Measurements from ENCODE around the gene ZNF697.

ZNF697 gene

DNA sequence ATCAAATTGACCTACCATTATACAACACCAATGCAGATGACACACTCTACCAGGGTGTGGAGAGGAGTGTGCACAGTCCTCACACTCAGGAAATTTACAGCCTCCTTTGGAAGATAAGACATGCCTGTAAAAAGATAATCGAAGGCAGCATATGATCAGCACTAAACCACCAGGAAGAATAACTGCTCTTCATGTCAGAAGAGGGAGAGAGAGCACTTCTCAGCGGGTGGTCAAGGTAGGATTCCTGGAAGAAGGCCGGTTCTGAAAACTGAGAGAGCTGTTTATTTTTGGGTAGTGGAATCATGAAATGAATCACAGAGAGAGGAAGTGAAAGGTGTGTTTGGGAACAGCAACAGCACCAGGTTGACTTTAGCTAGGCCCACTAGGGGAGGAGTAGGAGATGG lies 14.0 kb upstream of the ZNF697 start:
- no peak for DNase-seq (ENCODE audit: low read depth, low spot score)

DNA sequence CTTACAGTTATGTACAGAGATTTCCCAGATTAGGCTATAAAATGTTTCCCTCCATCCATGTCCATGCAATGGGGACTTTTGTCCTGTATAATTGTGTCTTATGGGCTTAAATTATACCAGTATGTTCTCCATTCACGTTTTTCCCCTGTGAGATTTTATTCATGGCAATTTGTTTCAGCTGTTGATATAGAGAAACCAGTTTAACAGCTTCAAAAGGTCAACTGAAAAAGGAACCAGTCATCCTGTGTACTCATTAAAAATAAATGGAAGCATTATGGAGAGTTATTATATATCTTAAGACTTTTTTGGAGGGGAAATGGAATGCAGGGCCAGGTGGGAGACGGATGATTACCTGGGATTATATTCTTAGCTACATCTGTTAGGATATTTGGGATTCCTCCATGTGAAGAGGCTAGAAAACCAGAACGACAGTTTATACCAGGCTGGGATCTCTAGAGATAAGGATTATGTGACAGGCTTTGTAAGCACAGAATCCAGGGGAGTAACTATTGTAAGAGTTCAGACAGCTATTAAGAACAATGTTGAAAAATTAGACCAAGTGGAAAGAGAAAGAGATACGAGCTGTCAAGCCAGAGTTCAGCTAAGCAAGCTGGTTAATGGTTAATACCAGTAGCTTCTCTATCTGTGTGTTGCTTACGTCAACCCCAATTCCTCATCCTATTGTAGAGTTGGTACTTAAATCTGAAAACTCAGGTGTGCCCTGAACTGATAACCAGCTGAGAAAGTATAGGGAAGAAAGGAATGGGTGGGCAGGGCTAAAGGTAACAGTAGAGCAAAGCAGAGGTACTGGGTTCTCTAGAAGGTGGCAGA lies 12.4 kb upstream of the ZNF697 start:
- DNase-seq (ENCODE audit: low read depth, low spot score): no peak

DNA sequence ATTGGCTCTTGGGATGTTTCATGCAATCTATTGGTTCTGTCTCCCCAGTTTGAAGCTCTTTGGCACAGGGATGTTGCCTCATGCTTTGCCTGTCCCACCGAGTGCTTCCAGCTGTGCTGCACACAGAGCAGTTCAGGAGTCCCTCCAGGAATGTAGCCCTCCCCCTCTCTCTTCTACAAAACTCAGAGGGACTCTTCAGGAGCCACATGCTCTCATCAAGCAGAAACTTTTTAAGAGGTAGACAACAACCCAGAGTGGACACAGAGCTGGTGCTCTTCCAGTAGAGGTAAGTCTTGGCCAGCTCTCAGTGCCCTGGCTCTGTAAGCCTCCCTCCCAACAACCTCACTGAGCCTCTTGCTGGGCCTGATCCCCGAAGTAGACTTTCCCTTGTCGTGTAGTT lies 11.6 kb upstream of the ZNF697 start:
- DNase-seq (ENCODE audit: low read depth, low spot score): no peak

DNA sequence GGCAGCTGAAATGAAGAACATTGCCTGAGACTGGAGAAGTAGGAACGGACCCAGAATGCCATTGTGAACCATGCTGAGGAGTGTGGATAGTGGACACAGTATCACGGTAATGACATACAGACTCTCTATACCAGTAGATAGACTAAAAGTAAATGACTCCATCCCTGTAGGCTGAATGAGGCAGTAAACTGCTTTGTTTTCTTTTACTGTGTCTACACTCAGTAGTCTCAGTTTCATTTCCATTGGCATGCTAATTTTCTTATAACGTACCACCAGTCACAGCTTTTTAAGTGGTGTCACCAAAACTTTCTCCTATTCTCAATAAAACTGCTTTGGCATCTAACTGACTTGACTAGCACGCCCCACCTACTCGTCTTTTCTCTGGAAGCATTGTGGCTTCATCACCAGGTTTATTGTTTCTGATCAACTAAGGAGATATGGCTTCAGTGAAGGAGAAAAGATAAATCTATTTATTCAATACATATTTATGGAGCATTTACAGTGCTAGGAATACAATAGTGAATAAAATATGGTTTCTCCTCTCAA lies 8.4 kb upstream of the ZNF697 start:
- DNase-seq (ENCODE audit: low read depth, low spot score): no peak

DNA sequence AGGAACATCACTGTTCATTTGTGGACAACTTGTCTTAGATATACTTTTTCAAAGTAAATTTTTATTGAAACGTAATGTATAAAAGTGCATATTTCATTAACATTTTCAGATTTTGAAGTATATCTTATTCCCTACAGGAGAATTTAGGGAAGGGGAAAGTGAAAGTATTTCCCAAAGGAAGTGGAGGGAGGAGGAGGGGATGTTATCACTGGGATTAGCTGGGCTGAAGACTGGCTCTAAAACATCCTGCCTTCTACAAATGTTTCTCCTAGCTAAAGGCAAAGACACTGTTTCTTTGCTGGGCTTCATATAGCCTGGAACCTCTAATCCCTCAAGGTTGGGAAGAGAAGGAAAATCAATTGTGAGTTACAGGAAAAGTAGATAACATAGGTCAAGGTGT lies 7.1 kb upstream of the ZNF697 start:
- no peak for DNase-seq (ENCODE audit: low read depth, low spot score)

DNA sequence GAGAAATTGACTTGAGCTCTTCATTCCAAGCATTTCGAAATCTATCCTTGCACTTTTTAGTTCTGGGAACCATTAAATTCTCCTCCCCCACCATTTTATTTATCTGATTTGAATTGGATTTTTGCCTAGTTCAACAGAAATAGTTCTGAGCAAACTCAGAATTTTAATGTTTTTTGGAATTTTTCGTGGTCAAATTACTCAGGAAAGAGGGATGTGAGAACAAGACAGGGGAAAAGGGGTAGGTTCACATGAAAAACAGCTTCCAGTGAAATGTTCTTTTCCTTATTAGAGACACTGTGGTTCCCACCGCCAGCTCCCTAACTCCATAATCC lies 5.7 kb upstream of the ZNF697 start:
- DNase-seq (ENCODE audit: low read depth, low spot score): no peak

DNA sequence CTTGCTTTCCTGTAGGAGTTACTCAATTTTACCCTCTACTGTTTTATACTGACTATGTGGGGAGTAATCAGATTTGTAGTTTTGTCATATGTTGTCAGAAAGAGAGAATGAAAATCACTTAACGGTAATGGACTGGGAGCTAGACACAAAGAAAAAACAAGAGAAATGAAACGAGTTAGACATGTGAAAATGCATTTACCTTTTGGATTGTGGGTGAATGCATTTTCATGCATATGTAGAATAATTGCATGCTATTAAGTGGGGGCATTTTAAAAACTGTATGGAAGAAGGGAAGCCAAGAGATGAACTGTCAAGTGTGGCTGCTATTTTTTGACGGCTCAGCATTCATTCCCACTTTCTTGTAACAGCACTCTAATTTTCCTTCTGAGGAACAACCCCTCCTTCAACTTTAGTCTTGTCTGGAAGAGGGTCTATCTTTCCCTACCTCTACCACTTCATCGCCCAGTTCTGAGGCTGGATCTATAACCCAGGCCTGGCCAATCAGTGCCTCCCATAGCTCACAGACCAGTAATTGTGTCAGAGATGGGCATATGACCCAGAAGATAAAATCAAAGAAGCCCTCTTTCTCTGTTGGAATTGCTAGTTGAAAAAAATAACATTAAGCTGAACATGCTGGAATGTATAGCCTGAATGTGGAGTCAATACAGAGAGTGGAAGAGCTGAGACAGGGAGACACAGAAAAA lies 5.2 kb upstream of the ZNF697 start:
- DNase-seq (ENCODE audit: low read depth, low spot score): no peak

DNA sequence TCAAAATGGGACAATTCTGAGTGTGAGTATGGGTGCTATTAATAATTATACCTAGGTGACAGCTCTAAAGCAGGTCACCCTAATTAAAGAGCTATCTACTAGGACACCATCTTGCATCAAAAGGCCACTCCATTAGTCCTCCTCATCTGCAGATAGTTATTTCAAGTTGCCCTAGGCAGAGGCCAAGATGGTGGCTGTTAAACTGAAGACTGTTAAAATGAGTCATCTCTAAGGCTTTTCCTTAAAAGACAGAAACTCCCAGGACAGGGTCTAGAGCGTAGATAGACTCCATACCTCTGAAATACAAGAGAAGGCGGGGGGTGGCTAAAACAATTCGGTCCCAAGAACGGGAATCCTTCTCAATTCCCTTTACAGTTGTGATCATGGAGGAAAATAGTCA lies 4.5 kb upstream of the ZNF697 start:
- DNase-seq (ENCODE audit: low read depth, low spot score): no peak

DNA sequence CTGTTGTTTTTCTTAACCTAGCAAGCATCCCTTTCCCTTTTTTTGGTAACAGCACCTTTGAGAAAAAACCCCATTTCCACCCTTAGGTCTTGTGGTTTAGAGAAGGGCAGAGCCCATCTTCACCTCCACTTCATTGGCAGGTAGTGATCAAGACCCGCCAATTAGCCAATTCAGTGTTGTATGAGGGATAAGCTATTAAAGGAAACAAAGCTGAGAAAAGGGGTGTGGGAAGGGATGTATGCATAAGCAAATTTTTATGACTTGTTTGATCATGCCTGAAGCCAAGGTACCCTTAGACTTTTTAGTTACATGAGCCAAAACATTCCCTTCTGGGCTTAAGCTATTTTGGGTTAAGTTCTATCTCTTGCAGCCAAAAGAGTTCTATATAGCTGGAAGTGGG lies 3.6 kb upstream of the ZNF697 start:
- no peak for DNase-seq (ENCODE audit: low read depth, low spot score)

DNA sequence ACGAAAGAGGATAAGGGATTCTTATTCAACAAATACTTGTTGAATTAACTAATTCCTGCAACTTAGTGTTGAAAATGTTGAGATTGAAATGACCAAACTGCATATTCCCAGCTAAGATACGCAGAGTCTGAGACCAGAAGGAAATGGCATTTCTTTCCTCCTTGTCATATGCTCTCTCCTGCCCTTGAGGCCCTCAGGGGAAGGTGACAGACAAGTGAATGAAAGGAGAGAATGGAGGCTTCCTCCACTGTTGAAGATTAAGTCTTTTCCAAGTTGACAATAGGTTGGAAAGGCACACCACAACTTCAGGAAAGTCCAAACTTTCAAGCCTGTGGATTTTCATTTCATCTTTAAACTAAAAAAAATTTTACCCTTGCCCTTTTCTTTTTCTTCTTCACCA lies 3.1 kb upstream of the ZNF697 start:
- no peak for DNase-seq (ENCODE audit: low read depth, low spot score)

DNA sequence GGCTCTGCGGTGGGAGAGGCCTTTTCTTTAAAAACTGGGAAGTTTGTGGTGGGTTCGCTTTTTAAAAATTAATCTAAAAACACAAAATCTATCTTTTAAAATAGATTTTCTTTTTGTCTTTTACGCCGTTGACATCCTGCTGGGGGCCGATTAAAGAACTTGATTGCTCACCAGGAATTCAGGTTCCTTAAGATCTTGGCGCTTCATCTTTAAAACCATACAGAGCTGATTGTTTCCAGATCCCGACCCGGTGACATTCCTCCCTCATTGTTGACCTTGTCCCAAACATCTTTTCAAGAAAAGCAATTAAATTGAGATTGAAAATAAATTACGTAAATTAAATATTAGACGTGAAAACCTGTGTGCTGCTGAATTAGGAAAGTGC lies 546 bp upstream of the ZNF697 start:
- DNase-seq (ENCODE audit: low read depth, low spot score): no peak

DNA sequence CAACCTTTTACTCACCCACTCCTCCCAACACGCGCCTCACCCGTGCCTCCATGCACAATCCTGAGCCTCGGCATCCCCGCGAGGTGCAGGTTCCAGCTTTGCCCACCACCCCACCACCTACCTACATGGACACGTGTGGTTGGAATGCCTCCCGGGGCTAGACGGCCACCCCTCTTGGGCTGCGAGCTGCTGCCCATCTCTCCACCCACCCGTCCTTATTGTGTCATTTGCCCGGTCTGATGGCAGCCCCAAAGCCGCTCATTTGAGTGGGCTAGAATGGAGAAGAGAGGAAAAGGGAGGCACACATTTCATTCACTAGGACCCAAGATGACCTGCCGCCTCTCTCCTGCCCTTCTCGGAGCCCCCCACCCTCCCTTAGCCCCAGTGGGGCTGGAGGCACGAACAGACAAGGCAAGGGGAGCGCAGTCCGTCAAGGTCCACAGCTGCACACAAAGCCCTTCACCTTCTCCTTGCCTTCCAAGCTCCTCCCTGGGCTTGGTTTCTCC lies 785 bp downstream of the ZNF697 start:
- DNase-seq (ENCODE audit: low read depth, low spot score): no peak

DNA sequence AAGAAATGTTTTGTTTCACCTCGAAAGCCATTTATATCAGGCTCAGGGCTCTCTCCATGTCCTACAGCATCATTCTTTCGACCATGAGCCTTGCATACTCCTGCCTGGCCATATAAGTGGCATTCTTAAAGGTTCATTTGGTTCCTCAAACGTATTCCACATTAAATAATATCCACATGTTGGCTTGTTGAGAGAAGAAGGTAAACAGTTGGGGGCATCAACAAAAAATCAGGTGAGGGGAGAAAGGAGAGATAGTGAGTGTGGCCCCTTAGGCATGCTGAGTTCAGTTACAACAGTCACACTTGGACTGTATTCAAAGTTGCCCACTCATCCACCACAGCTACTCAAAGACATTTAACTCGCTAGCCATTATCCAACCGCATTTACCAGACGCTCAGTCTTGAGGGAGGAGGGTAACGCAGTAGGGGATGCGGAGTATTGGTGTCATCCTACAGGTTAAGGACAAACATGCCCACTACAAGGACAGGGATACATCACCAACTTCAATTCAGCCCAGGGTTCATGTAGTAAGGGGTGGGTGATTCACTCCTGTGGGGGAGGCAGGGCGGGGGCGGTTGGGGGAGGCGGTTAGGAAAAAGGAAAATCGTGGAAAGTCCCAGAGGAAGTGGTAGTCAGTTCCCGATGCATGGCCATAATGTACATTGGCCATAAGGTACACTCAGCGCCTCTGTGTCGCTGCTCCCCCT lies 1.4 kb downstream of the ZNF697 start:
- DNase-seq (ENCODE audit: low read depth, low spot score): no peak

DNA sequence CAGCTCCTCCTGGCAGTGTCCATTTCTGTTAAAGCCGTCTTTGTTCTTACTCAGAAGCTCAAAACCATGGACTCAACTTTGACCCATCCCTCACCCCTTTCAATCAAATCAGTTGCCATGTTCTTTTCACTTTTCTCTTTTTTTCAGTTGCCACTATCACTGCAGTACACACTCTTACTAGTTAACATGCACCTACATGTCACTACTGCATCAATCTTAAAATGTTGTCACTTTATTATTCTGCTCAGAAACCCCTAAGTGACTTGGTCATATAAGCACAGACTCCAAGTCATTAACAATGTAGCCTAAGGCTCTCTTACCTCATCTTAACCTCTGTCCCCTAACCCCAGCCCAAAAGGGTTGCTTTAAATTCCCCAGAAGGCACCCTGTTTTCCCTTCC lies 9.0 kb downstream of the ZNF697 start:
- no peak for DNase-seq (ENCODE audit: low read depth, low spot score)

DNA sequence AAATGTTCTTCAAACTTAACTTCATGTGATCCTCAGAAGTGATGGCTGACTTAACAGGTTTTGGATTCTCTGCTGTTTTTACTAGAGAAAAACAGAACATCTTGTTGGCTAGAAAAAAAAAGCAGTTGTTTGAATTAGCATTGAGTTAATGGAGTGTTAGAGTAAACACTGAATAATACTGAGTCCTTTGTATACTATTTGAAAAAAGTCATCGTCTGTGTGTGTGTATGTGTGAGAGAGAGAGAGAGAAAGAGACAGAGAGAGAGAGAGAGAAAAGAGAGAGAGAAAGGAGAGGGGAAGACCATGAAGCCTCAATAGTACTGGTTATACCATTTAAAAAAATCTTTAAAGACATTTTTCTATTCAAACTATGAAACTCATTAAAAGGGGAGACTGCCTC lies 10.4 kb downstream of the ZNF697 start:
- DNase-seq (ENCODE audit: low read depth, low spot score): no peak

DNA sequence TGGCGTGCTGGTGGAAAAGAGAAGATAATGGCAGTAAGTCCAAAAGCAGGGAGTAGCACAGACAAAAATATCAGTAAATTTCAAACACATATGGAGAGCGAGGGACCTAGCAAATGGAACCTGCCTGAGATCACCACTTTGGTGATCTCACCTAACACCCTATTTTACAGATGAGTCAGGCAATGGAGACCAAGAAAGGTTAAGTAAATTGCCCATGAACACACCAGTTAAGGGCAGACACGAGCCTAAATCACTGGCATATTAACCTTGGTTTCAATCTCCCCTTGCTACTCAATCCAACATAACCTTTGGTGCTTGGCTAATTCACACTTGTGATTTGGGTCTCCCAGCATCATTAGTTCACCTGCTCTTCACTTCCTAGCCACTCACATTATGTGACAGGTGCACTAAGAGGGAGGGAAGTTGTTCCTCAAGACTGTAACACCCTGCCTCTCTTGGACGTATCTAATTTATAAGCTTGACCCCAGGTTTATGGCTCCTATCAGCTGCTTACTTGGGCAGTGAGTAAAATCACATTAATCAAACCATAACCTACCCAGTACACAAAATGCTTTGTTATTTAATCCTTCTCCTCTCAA lies 11.5 kb downstream of the ZNF697 start:
- DNase-seq (ENCODE audit: low read depth, low spot score): no peak

DNA sequence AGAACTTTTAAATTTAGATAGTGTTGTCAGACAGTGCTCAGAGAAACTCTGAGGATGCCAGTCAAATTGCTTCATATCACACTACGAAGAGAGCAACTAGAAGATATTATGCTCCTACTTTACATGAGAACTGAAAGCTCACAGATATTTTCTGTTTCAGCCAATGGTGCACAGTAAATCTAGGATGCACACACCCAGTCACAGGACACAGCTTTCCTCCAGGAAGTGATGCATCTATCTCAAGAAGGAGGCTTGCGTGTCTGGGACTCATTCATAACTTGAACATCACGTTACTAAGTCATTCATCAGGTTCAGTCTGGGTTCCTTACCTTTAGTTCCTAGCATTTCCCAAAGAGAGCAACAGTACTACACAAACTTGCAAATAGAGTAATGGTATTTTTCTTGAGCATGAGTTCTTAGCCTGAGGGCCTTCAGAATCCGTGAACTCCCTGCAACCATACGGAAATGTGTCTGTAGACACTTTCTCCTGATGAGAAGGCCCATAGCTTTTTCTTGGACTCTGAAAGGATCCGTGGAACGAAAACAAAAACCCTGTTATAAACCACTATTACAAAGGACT lies 12.2 kb downstream of the ZNF697 start:
- no peak for DNase-seq (ENCODE audit: low read depth, low spot score)

DNA sequence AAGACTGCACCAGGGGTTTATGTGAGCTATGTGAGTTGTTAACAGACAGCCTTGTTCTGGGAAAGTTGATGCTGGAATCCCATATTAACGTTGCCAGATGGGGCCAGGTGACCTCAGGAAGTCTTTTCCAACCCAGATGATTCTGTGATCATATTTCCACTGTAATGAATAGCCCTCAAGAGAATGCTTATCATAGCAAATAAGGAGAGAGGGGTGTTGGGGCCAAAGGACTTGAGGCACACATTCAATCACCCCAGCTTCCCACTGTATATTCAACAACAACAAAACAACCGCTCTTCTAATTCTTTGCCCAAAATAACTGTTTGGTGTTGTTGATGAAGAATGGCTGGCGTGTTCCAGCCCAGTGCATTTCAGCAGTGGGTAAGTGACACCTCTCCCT lies 14.1 kb downstream of the ZNF697 start:
- no peak for DNase-seq (ENCODE audit: low read depth, low spot score)

DNA sequence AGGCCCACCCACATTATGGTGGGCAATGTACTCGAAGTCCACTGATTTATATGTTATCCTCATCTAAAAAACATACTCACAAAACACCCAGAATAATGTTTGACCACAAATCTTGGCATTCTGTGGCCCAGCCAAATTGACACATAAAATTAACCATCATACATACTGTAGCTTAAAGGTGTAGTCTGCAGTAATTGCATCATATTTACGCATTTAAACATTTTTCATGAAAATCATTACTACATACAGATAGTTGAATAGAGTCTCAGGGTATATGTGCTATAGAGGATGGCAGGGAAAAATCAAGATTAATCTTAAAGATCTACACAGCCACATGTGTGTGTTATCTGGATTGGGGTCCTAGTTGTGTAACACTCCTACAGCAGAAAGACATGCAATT lies 14.5 kb downstream of the ZNF697 start:
- no peak for DNase-seq (ENCODE audit: low read depth, low spot score)

DNA sequence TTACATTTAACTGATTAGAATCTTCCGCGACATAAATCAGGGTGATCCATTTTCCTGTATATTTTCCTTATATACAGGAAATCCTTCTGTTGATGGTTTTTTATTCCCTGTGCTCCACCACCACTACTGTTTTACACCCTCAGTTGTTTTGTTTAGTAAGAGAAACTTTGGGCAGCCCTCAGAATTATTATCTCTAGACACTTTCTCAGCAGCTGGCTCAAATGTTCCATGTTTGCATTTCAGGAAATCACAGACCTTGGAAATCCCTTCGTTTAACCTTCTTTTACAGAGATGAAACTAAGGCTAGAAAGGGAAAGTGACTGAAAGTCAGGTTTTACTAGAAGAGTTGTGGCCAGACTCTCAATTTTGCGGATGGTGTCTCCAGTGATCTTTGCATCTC lies 15.2 kb downstream of the ZNF697 start:
- no peak for DNase-seq (ENCODE audit: low read depth, low spot score)

DNA sequence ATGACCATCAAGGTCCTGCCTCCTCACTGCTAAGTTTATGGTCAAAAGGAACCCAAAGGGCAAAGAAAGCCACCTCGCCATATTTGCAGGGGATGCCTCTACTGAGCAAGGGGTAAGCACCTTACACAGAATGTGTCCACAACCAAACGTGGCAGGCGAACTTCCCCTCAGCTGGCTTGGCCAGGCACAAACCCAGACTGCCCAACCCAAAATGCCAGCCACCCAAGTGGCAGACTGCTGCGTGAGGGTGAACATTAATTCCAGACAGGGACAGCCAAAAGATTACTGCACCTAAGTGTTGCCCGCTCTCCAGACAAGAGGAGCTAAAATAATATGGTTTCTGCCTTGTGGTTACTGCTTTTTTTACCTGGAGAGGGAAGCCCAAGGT lies 16.0 kb downstream of the ZNF697 start:
- no peak for DNase-seq (ENCODE audit: low read depth, low spot score)

Data from activated naive CD8-positive, alpha-beta T cell treated with anti-CD3 and anti-CD28 coated beads, Interleukin-2, amount 50 U/mL, for 16 hours (primary cell).